ENCODE data around the gene PRKAR2B. TPM values are rescaled to one million over a fixed set of nuclear protein-coding genes. Genes with fewer than 3 reads are reported as not detected.
"Not testable (repeated sequence)": the region's sequence is repeated elsewhere in the genome, so short reads cannot be mapped to it uniquely, and the experiment has no call there.

The PRKAR2B gene
- total and polyA plus RNA-seq, 8 donors: 4.3 to 15.0 (median 11.9) TPM

DNA sequence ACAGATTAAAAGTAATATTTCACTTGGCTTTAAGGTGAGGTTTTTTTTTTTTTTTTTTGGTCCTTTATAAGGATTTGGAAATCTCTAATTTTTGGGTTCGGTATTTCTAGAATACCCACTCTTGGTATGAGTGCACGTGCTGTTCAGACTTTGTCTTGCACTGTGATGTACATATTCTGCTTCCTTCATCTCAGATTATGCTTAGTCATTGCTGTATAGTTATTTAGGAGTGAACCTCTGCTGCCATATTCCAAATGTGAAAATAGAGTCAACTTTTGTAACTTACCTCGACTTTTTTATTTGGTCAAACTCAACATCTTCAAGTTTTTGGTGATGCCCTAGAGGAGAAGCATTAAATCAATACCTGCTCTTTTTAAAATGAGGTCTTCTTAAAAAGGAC is 84.2 kb downstream of the PRKAR2B start:
- H3K27ac ChIP-seq: no peak overlapping the region
- no peak overlapping the region for H3K4me3 ChIP-seq
- peaks cover 0 to 5% of the 10 kb centered on the region in 2 donors for H3K4me1 ChIP-seq
- DNase-seq (no peak), ATAC-seq (no peak)
- TF ChIP-seq, protein P1, sequence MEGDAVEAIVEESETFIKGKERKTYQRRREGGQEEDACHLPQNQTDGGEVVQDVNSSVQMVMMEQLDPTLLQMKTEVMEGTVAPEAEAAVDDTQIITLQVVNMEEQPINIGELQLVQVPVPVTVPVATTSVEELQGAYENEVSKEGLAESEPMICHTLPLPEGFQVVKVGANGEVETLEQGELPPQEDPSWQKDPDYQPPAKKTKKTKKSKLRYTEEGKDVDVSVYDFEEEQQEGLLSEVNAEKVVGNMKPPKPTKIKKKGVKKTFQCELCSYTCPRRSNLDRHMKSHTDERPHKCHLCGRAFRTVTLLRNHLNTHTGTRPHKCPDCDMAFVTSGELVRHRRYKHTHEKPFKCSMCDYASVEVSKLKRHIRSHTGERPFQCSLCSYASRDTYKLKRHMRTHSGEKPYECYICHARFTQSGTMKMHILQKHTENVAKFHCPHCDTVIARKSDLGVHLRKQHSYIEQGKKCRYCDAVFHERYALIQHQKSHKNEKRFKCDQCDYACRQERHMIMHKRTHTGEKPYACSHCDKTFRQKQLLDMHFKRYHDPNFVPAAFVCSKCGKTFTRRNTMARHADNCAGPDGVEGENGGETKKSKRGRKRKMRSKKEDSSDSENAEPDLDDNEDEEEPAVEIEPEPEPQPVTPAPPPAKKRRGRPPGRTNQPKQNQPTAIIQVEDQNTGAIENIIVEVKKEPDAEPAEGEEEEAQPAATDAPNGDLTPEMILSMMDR (IDR thresholded peaks at IDR 0.05): no peak
- H3K9me3 ChIP-seq: no peaks in the 10 kb centered on the region
- no peaks in the 10 kb centered on the region for H3K27me3 ChIP-seq
- H3K36me3 ChIP-seq: no peaks in the 10 kb centered on the region
- intact Hi-C loops (cut with DNase I): no loop called here

DNA sequence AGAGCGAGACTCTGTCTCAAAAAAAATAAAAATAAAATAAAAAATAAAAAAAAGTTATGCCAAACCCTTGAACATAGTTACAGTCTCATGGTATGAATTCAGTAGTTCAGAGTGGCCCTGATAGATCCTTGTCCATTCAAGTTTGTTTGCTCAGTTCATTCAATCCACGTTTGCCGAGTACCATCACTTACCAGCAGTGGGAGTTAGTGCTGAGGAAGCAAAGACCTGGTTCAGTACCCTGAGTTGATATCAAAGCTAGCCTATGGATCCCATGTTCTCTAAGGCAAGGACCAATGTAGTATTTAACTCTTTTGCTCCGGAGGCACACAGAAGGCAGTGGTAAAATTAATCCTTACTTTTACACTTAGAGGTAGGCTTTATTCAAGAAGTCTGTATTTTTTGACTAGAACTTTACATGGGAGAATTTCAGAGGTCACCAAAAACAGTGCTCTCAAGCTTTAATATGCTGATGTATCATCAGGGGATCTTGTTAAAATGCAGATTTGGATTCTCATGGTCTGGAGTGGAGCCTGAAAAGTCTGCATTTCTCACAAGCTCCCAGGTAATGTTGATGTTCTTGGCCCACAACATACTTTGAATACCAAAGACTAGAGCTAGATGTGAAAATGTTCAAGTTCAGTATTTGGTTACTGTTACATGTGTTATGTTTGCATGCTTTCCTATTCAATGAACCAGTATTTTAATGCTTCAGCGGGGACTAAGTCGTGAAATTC is 86.1 kb downstream of the PRKAR2B start:
- TF ChIP-seq, protein P1 (IDR thresholded peaks at IDR 0.05): no peak
- peaks cover 0 to 1% of the 10 kb centered on the region in 2 donors for H3K4me1 ChIP-seq
- no peak overlapping the region for H3K27ac ChIP-seq
- no peak overlapping the region for H3K4me3 ChIP-seq
- H3K36me3 ChIP-seq: no peaks in the 10 kb centered on the region
- ATAC-seq (peak; percentile 92), DNase-seq (no peak)
- intact Hi-C loops (cut with DNase I): no loop called here
- H3K9me3 ChIP-seq: no peaks in the 10 kb centered on the region
- H3K27me3 ChIP-seq: no peaks in the 10 kb centered on the region

DNA sequence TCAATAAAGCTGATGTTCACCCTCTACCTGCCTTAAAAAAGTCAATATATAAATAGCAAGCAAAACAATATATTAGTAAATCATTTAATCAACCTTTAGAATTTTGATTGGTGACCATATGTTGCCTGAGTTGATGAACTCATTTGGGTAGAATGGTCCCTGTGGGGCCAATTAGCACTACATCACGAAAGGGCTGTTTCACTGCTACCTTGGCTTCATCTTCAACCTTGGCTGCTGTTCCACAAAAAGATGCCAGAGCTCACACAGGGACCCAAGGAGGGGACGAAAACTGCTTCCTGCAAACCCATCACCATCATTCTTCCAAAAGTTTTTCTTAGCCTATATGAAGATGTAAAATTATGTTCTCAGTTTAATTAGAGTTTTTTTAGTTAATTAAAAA is 88.9 kb downstream of the PRKAR2B start:
- H3K27ac ChIP-seq: no peak overlapping the region
- intact Hi-C loops (cut with DNase I): no loop called here
- TF ChIP-seq, protein P1 (IDR thresholded peaks at IDR 0.05): no peak

DNA sequence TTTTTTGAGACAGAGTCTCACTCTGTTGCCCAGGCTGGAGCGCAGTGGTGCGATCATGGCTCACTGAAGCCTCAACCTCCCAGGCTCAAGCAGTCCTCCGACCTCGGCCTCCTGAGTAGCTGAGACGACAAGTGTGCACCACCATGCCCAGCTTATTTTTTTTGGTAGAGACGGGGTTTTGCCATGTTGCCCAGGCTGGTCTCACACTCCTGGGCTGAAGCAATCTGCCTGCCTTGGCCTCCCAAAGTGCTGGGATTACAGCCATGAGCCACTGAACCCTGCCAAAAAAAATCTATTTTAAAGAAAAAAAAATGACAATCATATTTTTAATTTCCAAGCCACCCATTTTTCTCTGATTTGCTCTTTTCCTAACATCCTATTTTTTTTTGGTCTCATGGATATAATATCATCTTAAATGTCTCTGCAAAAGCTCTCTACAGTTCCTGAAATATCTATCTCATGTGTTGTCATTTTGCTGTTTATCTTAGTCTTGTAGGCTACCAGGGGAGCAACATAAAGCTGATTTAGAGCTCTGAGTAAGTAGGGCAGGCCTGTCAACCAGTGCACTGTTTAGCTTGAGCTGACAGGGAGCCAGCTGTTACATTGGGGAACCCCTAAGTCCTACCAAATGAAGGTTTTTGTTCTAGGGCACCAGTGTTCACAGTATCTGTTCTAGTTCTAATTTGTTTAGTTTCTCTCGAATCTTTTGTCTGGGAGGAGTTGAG is 94.4 kb downstream of the PRKAR2B start:
- H3K36me3 ChIP-seq: no peaks in the 10 kb centered on the region
- H3K27ac ChIP-seq: no peak overlapping the region
- intact Hi-C loops (cut with DNase I): no loop called here
- ATAC-seq (no peak), DNase-seq (no peak)
- no peak overlapping the region for H3K4me3 ChIP-seq
- no peaks in the 10 kb centered on the region for H3K9me3 ChIP-seq
- H3K4me1 ChIP-seq: no peaks in the 10 kb centered on the region
- TF ChIP-seq, protein P1 (IDR thresholded peaks at IDR 0.05): no peak
- H3K27me3 ChIP-seq: no peaks in the 10 kb centered on the region

More for the DNA sequence above, 88.9 kb downstream of the PRKAR2B start:
- no peak for DNase-seq
- H3K27me3 ChIP-seq: no peaks in the 10 kb centered on the region
- no peak overlapping the region for H3K4me3 ChIP-seq
- H3K4me1 ChIP-seq: no peaks in the 10 kb centered on the region
- H3K9me3 ChIP-seq: no peaks in the 10 kb centered on the region
- no peak for ATAC-seq
- H3K36me3 ChIP-seq: no peaks in the 10 kb centered on the region

DNA sequence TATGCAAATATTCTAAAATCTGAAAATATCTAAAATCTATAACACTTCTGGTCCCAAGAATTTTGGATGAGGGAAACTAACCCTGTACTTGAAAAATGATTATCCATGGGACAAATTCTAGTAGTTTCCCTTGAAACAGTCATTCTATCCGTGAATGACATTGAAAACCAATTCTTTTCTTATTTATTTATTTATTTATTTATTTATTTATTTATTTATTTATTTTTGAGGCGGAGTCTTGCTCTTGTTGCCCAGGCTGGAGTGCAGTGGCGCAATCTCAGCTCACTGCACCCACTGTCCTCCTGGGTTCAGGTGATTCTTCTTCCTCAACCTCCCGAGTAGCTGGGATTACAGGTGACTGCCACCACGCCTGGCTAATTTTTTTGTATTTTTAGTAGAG is 99.4 kb downstream of the PRKAR2B start:
- H3K9me3 ChIP-seq; DNase-seq; H3K4me3 ChIP-seq; H3K4me1 ChIP-seq; ATAC-seq; H3K36me3 ChIP-seq; intact Hi-C loops (cut with DNase I); H3K27ac ChIP-seq; H3K27me3 ChIP-seq: not testable (repeated sequence)
